SIG-M5 treated with dmso at 0.1 percent for 504 hours (cell line): ENCODE measurements around the gene OR56A5.

Source experiments
- DNase-seq: peaks from one replicate; lab custom pipeline; 2025; ENCODE audit not compliant: unreplicated experiment; lab: John Stamatoyannopoulos, UW

OR56A5 gene

GRCh38 chr11:5933116-5933515 lies 35.2 kb downstream of the OR56A5 start:
- no peak for DNase-seq

GRCh38 chr11:5932671-5933070 lies 35.6 kb downstream of the OR56A5 start:
- DNase-seq: no peak

GRCh38 chr11:5931061-5931460 lies 37.2 kb downstream of the OR56A5 start:
- no peak for DNase-seq

- DNase-seq: no peak
These were observed 37.7 kb downstream of the OR56A5 start for GRCh38 chr11:5930614-5931013.

GRCh38 chr11:5929571-5930368 lies 38.5 kb downstream of the OR56A5 start:
- DNase-seq: no peak

- DNase-seq: no peak
These were observed 39.5 kb downstream of the OR56A5 start for GRCh38 chr11:5928811-5929210.

GRCh38 chr11:5928271-5928670 lies 40.0 kb downstream of the OR56A5 start:
- no peak for DNase-seq

- DNase-seq: no peak
These were observed 44.5 kb downstream of the OR56A5 start for GRCh38 chr11:5923794-5924193.

- DNase-seq: no peak
These were observed 44.9 kb downstream of the OR56A5 start for GRCh38 chr11:5923427-5923776.

GRCh38 chr11:5922749-5923426 lies 45.4 kb downstream of the OR56A5 start:
- no peak for DNase-seq
